ENCODE results near the gene INSR. TPM values are rescaled to one million over a fixed set of nuclear protein-coding genes. Genes with fewer than 3 reads are reported as not detected.

INSR gene
- polyA plus RNA-seq, 2 of the 4 experiments (the other 2 are of a cell fraction), result 1.8 to 3.3 TPM

GRCh38 chr19:7197119-7197759 lies 97.0 kb downstream of the INSR start:
- ChIA-PET CTCF (interaction anchor here (1.0 to 1.3 kb wide), 3 partner anchors 9 to 17 kb away, joined by 3 to 4 read pairs (median 3); no protein-coding TSS in a partner anchor), POLR2A (interaction anchor here (0.6 kb wide), 1 partner anchor 98 kb away, joined by 3 read pairs; no protein-coding TSS in a partner anchor)
- peak overlapping the region; percentile 68 for H3K4me3 ChIP-seq
- WGBS (ENCODE audit: missing lambda C conversion rate), result under 1% methylated on average over 18 of the region's 27 CpGs
- FAIRE-seq (no peak), DNase-seq (ENCODE audit: low read depth in 1 of 2, low spot score in 1 of 2) (peak; percentile 75 to 92), ATAC-seq (peak; percentile 79 to 91)
- TF ChIP-seq MAZ (IDR thresholded peaks at IDR 0.05; ENCODE audit: borderline replicate concordance, low read depth, low read length) (peak; percentile 51; the same call in 1 of the 2 replicates), MYC (IDR thresholded peaks at IDR 0.05; ENCODE audit: borderline replicate concordance, low read length) (no peak), FOSL2 (IDR thresholded peaks at IDR 0.05) (no peak), FOSL2 (CRISPR knock-in tag; IDR thresholded peaks at IDR 0.05) (peak; percentile 62), KDM1A (IDR thresholded peaks at IDR 0.05; ENCODE audit: low read depth) (peak; percentile 85), EHMT2 (IDR thresholded peaks at IDR 0.05; ENCODE audit: low read depth) (no peak), MAX (IDR thresholded peaks at IDR 0.05) (peak; percentile 44)
- H3K4me2 ChIP-seq, result peak overlapping the region; percentile 89
- peak overlapping the region; percentile 85 to 86 for H3K27ac ChIP-seq
- no peaks in the 10 kb centered on the region for H3K9me3 ChIP-seq
- H3K4me1 ChIP-seq, result peaks cover 27% of the 10 kb centered on the region

GRCh38 chr19:7196763-7197118 lies 97.5 kb downstream of the INSR start:
- TF ChIP-seq POLR2A (IDR thresholded peaks at IDR 0.05; ENCODE audit: low read length), result no peak
- TF ChIP-seq FOXS1 (CRISPR knock-in tag; IDR thresholded peaks at IDR 0.05), result no peak
- no peak for TF ChIP-seq USF2 (IDR thresholded peaks at IDR 0.05)
- TF ChIP-seq HMGXB4 (CRISPR knock-in tag; IDR thresholded peaks at IDR 0.05; ENCODE audit: borderline replicate concordance), result no peak
- no peak for TF ChIP-seq GATA3 (IDR thresholded peaks at IDR 0.05; ENCODE audit: borderline replicate concordance)
- TF ChIP-seq ZFP36 (IDR thresholded peaks at IDR 0.05; ENCODE audit: borderline replicate concordance, partially characterized antibody), result no peak
- no peak for TF ChIP-seq MAFK (IDR thresholded peaks at IDR 0.05; ENCODE audit: partially characterized antibody)
- no peak for TF ChIP-seq BHLHE40 (IDR thresholded peaks at IDR 0.05; ENCODE audit: low read depth, low read length)
- no peak for TF ChIP-seq BCL3 (IDR thresholded peaks at IDR 0.05)
- no peak for TF ChIP-seq TFCP2L1 (CRISPR knock-in tag; IDR thresholded peaks at IDR 0.05)
- TF ChIP-seq POLR2AphosphoS2 (conservative IDR thresholded peaks at IDR 0.05; ENCODE audit: low read length), result no peak
- DNase-seq (ENCODE audit: low read depth in 1 of 2, low spot score in 1 of 2) (no peak), FAIRE-seq (no peak), ATAC-seq (no peak)
- Histone ChIP-seq H3K4me2 (peak overlapping the region; percentile 89), H3K9me3 (no peaks in the 10 kb centered on the region), H3K27ac (peak overlapping the region in 1 of 2 experiments; percentile 86; a peak in 3 of 6 replicates), H3K4me3 (peak overlapping the region; percentile 68), H3K4me1 (peaks cover 27% of the 10 kb centered on the region)
- WGBS (ENCODE audit: missing lambda C conversion rate), result 28% methylated on average over 8 of the region's 8 CpGs
- ChIA-PET CTCF (interaction anchor here (1.0 to 1.2 kb wide), 2 partner anchors 9 to 17 kb away, joined by 3 to 4 read pairs; no protein-coding TSS in a partner anchor), POLR2A (interaction anchor here (0.6 kb wide), 2 partner anchors 97 to 107 kb away, joined by 3 read pairs; no protein-coding TSS in a partner anchor)

- ChIA-PET POLR2A (no interaction called here), CTCF (interaction anchor here (0.6 to 1.3 kb wide), 2 partner anchors 21 to 32 kb away, joined by 3 to 4 read pairs; no protein-coding TSS in a partner anchor)
- H3K9me3 ChIP-seq, result no peaks in the 10 kb centered on the region
- WGBS (ENCODE audit: missing lambda C conversion rate), result 77% methylated on average over 5 of the region's 5 CpGs
- no peak overlapping the region for H3K27ac ChIP-seq
- ATAC-seq (no peak), FAIRE-seq (no peak), DNase-seq (ENCODE audit: low read depth in 1 of 2, low spot score in 1 of 2) (no peak)
- peaks cover 19% of the 10 kb centered on the region for H3K4me1 ChIP-seq
- no peak overlapping the region for H3K4me2 ChIP-seq
- no peak overlapping the region for H3K4me3 ChIP-seq
- TF ChIP-seq FOXS1 (CRISPR knock-in tag; IDR thresholded peaks at IDR 0.05), result no peak
- no peak for TF ChIP-seq HES2 (IDR thresholded peaks at IDR 0.05)
- no peak for TF ChIP-seq TFCP2L1 (CRISPR knock-in tag; IDR thresholded peaks at IDR 0.05)
- no peak for TF ChIP-seq RFX5 (IDR thresholded peaks at IDR 0.05)
- no peak for TF ChIP-seq JUNB (IDR thresholded peaks at IDR 0.05)
- no peak for TF ChIP-seq EHF (CRISPR knock-in tag; IDR thresholded peaks at IDR 0.05)
- no peak for TF ChIP-seq PHF8 (IDR thresholded peaks at IDR 0.05; ENCODE audit: borderline replicate concordance, low read depth)
- TF ChIP-seq SMC3 (IDR thresholded peaks at IDR 0.05), result no peak
- no peak for TF ChIP-seq JUN (IDR thresholded peaks at IDR 0.05)
- TF ChIP-seq BCL3 (IDR thresholded peaks at IDR 0.05), result no peak
These were observed 99.2 kb downstream of the INSR start for GRCh38 chr19:7195046-7195445.

All from A549 (cell line).